ENCODE measurements around the gene TAC1. TPM values are rescaled to one million over a fixed set of nuclear protein-coding genes. Genes with fewer than 3 reads are reported as not detected.

TAC1 gene, protein sequence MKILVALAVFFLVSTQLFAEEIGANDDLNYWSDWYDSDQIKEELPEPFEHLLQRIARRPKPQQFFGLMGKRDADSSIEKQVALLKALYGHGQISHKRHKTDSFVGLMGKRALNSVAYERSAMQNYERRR
- total RNA-seq: 0.61 TPM
- 2.1 TPM for polyA plus RNA-seq
- long read RNA-seq, donor 1: 0 reads
- long read RNA-seq, donor 2: 0 reads
- long read RNA-seq, donor 3: 0 reads
- long read RNA-seq, donor 4, partial matches to known transcripts: 0 of 1 reads
- long read RNA-seq, donor 4, other reads (novel, unspliced or antisense): 0 of 1 reads
- long read RNA-seq, donor 5: 0 reads
- long read RNA-seq, donor 6: 0 reads
- long read RNA-seq, donor 7: 0 reads
- long read RNA-seq, donor 8: 0 reads
- long read RNA-seq, donor 9: 0 reads
- long read RNA-seq, donor 10: 0 reads

DNA sequence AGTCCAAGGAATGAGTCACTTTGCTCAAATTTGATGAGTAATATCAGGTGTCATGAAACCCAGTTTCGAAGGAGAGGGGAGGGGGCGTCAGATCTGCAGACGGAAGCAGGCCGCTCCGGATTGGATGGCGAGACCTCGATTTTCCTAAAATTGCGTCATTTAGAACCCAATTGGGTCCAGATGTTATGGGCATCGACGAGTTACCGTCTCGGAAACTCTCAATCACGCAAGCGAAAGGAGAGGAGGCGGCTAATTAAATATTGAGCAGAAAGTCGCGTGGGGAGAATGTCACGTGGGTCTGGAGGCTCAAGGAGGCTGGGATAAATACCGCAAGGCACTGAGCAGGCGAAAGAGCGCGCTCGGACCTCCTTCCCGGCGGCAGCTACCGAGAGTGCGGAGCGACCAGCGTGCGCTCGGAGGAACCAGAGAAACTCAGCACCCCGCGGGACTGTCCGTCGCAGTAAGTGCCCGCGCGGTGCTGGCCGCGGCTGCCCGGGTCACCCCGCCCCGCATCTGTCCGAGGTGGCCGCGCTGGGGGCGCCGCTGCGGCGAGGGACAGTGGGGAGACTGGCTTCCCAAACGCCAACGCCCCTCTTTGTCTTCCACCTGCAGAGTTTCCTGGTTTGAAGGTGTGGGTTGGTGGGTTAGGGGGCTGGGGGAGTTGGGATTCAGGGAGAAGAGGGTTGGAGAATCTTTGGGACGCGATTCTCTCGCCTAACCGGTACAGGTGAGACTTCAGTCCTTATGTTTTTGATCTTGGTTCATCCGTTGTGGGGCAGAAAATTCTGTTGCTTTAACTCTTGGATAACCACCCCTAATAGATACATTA, at the start of gene TAC1:
TSS of gene TAC1 (plus strand) at position 351 of the 829 bp plus-strand sequence. CDS start 527 bp downstream, outside the sequence.
- WGBS: 6% methylated on average over 57 of the region's 57 CpGs
- H3K4me1 ChIP-seq (ENCODE audit: control insufficient read depth in 2 of 2, insufficient read depth in 2 of 2, low read length in 2 of 2): no peaks in the 10 kb centered on the region
- H3K36me3 ChIP-seq (ENCODE audit: control insufficient read depth in 2 of 2, insufficient read depth in 2 of 2, low read length in 1 of 2): no peaks in the 10 kb centered on the region
- peaks cover 37 to 38% of the 10 kb centered on the region in 2 donors for H3K27me3 ChIP-seq (ENCODE audit: control insufficient read depth in 2 of 2, insufficient read depth in 1 of 2, low read length in 1 of 2)
- H3K27ac ChIP-seq (ENCODE audit: low read depth in 1 of 2, low read length in 1 of 2): no peak within 1 kb of the TSS
- no peak within 1 kb of the TSS for H3K4me3 ChIP-seq (ENCODE audit: low read length in 2 of 2)
- no peaks in the 10 kb centered on the region for H3K9me3 ChIP-seq (ENCODE audit: control insufficient read depth in 2 of 2, insufficient read depth in 1 of 2, low read length in 1 of 2)
- DNase-seq (ENCODE audit: low read depth in 6 of 9, low spot score in 9 of 9): no peak

DNA sequence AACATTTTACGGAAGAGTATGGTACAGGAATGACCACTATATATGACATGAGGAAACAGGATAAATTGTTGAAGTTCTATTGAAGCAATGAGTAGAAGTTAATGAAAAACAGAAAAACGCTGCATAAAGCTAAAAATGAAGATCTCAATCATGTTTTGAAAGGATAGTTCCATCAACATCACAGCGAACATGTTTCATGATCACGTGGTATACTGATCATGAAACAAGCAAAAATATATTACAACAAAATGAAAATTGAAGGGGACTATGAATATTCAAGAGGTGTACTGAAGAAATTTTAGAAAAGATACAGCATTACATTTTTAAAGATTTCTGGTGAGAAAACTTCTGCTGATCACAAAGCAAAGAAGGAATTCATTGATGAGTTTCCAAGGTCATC, 45.9 kb upstream of the TAC1 start:
- Histone ChIP-seq H3K27ac (ENCODE audit: low read depth in 1 of 2, low read length in 1 of 2) (no peak overlapping the region), H3K36me3 (ENCODE audit: control insufficient read depth in 2 of 2, insufficient read depth in 2 of 2, low read length in 1 of 2) (no peaks in the 10 kb centered on the region), H3K9me3 (ENCODE audit: control insufficient read depth in 2 of 2, insufficient read depth in 1 of 2, low read length in 1 of 2) (no peaks in the 10 kb centered on the region), H3K4me3 (ENCODE audit: low read length in 2 of 2) (no peak overlapping the region), H3K27me3 (ENCODE audit: control insufficient read depth in 2 of 2, insufficient read depth in 1 of 2, low read length in 1 of 2) (no peaks in the 10 kb centered on the region), H3K4me1 (ENCODE audit: control insufficient read depth in 2 of 2, insufficient read depth in 2 of 2, low read length in 2 of 2) (no peaks in the 10 kb centered on the region)
- DNase-seq (ENCODE audit: low read depth in 6 of 9, low spot score in 9 of 9): no peak
- whole genome bisulfite sequencing: 77% methylated on average over 4 of the region's 4 CpGs

DNA sequence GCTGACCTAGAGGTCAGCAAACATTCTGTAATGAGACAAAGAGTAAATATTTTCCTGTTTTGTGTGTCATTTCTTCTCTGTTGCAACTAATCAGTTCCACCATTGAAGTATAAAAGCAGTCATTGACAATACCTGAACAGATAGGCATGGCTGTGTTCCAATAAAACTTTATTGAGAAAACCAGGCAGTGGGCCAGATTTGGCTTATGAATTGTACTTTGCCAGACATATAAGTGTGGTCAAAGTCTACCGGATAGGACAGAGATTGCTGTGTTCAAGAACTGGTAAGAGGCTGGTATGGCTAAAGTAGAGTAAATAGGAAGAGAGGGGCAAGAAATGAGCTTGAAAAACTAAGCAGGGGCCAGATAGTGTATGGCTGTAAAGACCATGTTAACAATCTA, 38.3 kb upstream of the TAC1 start:
- no peak for DNase-seq (ENCODE audit: low read depth in 6 of 9, low spot score in 9 of 9)
- Histone ChIP-seq H3K27me3 (ENCODE audit: control insufficient read depth in 2 of 2, insufficient read depth in 1 of 2, low read length in 1 of 2) (no peaks in the 10 kb centered on the region), H3K4me3 (ENCODE audit: low read length in 2 of 2) (no peak overlapping the region), H3K36me3 (ENCODE audit: control insufficient read depth in 2 of 2, insufficient read depth in 2 of 2, low read length in 1 of 2) (no peaks in the 10 kb centered on the region), H3K4me1 (ENCODE audit: control insufficient read depth in 2 of 2, insufficient read depth in 2 of 2, low read length in 2 of 2) (no peaks in the 10 kb centered on the region), H3K27ac (ENCODE audit: low read depth in 1 of 2, low read length in 1 of 2) (no peak overlapping the region), H3K9me3 (ENCODE audit: control insufficient read depth in 2 of 2, insufficient read depth in 1 of 2, low read length in 1 of 2) (no peaks in the 10 kb centered on the region)
- 94% methylated on average over 1 of the region's 1 CpG for WGBS

DNA sequence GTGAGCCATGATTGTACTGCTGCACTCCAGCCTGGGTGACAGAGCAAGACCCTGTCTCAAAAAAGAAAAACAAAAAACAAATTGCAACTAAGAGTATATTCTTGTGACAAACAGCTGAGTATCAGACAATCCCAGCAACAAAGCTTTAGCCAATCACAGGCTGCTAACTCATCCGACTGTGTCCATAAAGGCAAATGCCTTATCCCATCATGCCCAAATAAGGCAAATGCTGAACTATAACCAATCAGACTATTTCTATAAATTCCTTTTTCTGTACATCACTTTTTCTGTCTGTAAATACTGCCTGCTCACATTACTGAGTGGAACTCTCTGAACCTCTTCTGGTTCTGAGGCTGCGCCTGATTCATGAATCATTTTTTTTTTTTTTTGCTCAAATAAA, 37.5 kb upstream of the TAC1 start:
- H3K27me3 ChIP-seq (ENCODE audit: control insufficient read depth in 2 of 2, insufficient read depth in 1 of 2, low read length in 1 of 2): no peaks in the 10 kb centered on the region
- no peak overlapping the region for H3K27ac ChIP-seq (ENCODE audit: low read depth in 1 of 2, low read length in 1 of 2)
- peaks cover 0 to 2% of the 10 kb centered on the region in 2 donors for H3K9me3 ChIP-seq (ENCODE audit: control insufficient read depth in 2 of 2, insufficient read depth in 1 of 2, low read length in 1 of 2)
- H3K36me3 ChIP-seq (ENCODE audit: control insufficient read depth in 2 of 2, insufficient read depth in 2 of 2, low read length in 1 of 2): no peaks in the 10 kb centered on the region
- DNase-seq (ENCODE audit: low read depth in 6 of 9, low spot score in 9 of 9): no peak
- H3K4me3 ChIP-seq (ENCODE audit: low read length in 2 of 2): no peak overlapping the region
- H3K4me1 ChIP-seq (ENCODE audit: control insufficient read depth in 2 of 2, insufficient read depth in 2 of 2, low read length in 2 of 2): no peaks in the 10 kb centered on the region
- WGBS: 97% methylated on average over 2 of the region's 2 CpGs

DNA sequence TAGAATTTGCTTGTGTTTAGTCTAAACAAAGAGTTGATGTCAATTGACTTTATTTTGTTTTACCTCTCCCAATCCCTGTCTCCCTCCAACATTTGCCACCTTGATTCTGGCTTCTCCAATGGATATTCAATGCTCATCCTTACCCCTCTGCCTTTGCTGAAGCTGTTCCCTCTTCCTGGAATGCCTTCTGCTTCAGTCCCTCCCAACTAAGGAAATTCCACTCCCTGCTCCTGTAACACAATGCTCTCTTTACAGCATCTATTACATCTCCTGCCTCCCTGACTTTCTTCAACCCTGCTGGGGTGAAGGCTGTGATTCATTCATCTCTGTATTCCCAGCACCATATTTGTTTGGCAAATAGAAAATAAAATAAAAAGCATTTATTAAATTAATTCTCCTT, 34.5 kb upstream of the TAC1 start:
- Histone ChIP-seq H3K4me1 (ENCODE audit: control insufficient read depth in 2 of 2, insufficient read depth in 2 of 2, low read length in 2 of 2) (no peaks in the 10 kb centered on the region), H3K36me3 (ENCODE audit: control insufficient read depth in 2 of 2, insufficient read depth in 2 of 2, low read length in 1 of 2) (no peaks in the 10 kb centered on the region), H3K27me3 (ENCODE audit: control insufficient read depth in 2 of 2, insufficient read depth in 1 of 2, low read length in 1 of 2) (no peaks in the 10 kb centered on the region)

DNA sequence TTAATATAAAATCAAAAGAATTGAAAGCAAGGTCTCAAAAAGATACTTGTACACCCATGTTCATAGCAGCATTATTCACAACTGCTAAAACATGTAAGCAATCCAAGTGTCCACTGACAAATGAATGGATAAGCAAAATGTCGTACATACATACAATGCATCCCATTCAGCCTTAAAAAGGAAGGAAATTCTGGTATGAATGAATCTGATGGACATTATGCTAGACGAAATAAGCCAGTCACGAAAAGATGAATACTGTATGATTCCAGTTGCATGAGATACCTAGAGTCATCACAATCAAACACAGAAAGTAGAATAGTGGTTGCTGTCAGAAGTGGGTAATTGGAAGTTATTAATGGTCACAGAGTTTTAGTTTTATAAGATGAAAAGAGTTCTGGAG, 9.5 kb upstream of the TAC1 start:
- Histone ChIP-seq H3K27me3 (ENCODE audit: control insufficient read depth in 2 of 2, insufficient read depth in 1 of 2, low read length in 1 of 2) (no peaks in the 10 kb centered on the region), H3K36me3 (ENCODE audit: control insufficient read depth in 2 of 2, insufficient read depth in 2 of 2, low read length in 1 of 2) (no peaks in the 10 kb centered on the region), H3K9me3 (ENCODE audit: control insufficient read depth in 2 of 2, insufficient read depth in 1 of 2, low read length in 1 of 2) (no peaks in the 10 kb centered on the region), H3K4me3 (ENCODE audit: low read length in 2 of 2) (no peak overlapping the region), H3K4me1 (ENCODE audit: control insufficient read depth in 2 of 2, insufficient read depth in 2 of 2, low read length in 2 of 2) (no peaks in the 10 kb centered on the region), H3K27ac (ENCODE audit: low read depth in 1 of 2, low read length in 1 of 2) (no peak overlapping the region)
- 89% methylated on average over 3 of the region's 3 CpGs for WGBS
- DNase-seq (ENCODE audit: low read depth in 6 of 9, low spot score in 9 of 9): no peak

More for the DNA sequence above, 34.5 kb upstream of the TAC1 start:
- Histone ChIP-seq H3K4me3 (ENCODE audit: low read length in 2 of 2) (no peak overlapping the region), H3K27ac (ENCODE audit: low read depth in 1 of 2, low read length in 1 of 2) (no peak overlapping the region), H3K9me3 (ENCODE audit: control insufficient read depth in 2 of 2, insufficient read depth in 1 of 2, low read length in 1 of 2) (peaks cover 0 to 12% of the 10 kb centered on the region in 2 donors)
- DNase-seq (ENCODE audit: low read depth in 6 of 9, low spot score in 9 of 9): no peak

DNA sequence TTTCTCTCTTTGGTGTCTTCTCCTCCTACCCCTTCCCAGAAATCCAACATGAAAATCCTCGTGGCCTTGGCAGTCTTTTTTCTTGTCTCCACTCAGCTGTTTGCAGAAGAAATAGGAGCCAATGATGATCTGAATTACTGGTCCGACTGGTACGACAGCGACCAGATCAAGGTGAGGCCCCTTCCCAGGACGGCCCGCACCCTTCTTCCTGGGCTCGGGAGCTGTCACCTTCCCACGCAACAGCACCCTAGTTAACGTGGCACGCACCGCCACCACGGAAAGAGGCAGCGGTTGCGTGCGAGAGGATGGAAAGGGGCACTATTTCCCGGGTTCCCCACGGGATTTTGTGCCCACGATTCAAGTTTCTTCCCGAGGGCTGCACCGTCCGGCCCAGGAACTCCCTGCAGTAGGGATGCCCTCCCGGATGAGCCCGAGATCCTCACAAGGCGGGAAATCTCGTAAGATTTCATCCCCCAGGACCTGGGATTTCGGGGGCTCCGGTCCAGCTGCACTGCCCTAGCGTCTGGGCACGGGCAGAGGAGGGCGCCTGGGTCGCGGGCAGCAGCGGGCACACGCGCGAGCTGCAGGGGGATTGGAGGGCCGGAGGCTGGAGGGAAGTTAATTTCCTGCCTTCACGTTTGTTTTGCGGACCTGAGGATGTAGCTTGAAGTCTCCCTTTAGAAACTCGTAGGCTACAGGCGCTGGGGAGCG, 834 bp downstream of the TAC1 start:
- 7% methylated on average over 42 of the region's 42 CpGs for WGBS
- H3K4me1 ChIP-seq (ENCODE audit: control insufficient read depth in 2 of 2, insufficient read depth in 2 of 2, low read length in 2 of 2): no peaks in the 10 kb centered on the region
- no peak overlapping the region for H3K4me3 ChIP-seq (ENCODE audit: low read length in 2 of 2)
- H3K27ac ChIP-seq (ENCODE audit: low read depth in 1 of 2, low read length in 1 of 2): no peak overlapping the region
- no peaks in the 10 kb centered on the region for H3K9me3 ChIP-seq (ENCODE audit: control insufficient read depth in 2 of 2, insufficient read depth in 1 of 2, low read length in 1 of 2)
- H3K27me3 ChIP-seq (ENCODE audit: control insufficient read depth in 2 of 2, insufficient read depth in 1 of 2, low read length in 1 of 2): peaks cover 37 to 38% of the 10 kb centered on the region in 2 donors
- no peak for DNase-seq (ENCODE audit: low read depth in 6 of 9, low spot score in 9 of 9)
- no peaks in the 10 kb centered on the region for H3K36me3 ChIP-seq (ENCODE audit: control insufficient read depth in 2 of 2, insufficient read depth in 2 of 2, low read length in 1 of 2)

DNA sequence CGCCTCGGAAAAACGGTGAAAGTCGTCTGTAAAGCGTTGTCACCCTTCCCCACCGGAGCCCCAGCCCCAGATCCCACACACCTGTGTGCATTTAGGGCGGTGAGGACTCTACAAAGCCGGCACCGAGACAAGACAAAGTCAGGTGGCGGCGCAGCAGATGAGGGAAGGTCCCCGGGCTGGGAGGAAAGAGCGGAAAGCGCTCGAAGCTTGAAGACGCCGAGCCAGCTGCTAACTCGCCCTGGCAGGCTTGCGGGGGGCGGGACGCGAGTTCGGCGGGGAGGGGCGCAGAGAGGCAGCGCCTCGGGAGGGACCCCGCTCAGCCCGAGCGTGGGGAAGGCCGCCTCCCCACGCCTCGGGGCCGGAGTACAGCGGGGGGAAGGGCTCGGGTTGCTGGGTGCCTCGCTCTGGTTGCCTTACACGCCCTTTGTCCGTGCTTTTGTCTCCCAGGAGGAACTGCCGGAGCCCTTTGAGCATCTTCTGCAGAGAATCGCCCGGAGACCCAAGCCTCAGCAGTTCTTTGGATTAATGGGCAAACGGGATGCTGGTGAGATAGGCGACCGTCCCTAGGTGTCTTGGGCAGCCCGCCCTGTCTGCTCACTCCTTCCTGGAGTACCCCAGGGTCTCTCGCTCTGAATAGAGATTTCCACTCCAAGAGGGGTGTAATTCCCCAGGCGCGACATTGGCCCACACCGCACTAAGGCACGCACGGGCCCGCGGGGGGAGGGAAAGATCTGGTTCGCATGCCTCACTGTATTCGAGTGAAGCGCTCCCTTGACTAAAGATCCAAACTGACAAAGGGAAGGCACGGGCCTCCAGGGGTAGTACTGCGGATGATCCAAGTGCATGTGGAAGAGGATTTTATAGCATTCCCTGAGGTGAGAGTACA, 1.6 kb downstream of the TAC1 start:
- no peaks in the 10 kb centered on the region for H3K36me3 ChIP-seq (ENCODE audit: control insufficient read depth in 2 of 2, insufficient read depth in 2 of 2, low read length in 1 of 2)
- no peak for DNase-seq (ENCODE audit: low read depth in 6 of 9, low spot score in 9 of 9)
- no peak overlapping the region for H3K27ac ChIP-seq (ENCODE audit: low read depth in 1 of 2, low read length in 1 of 2)
- H3K27me3 ChIP-seq (ENCODE audit: control insufficient read depth in 2 of 2, insufficient read depth in 1 of 2, low read length in 1 of 2): peaks cover 37 to 38% of the 10 kb centered on the region in 2 donors
- H3K4me3 ChIP-seq (ENCODE audit: low read length in 2 of 2): no peak overlapping the region
- H3K9me3 ChIP-seq (ENCODE audit: control insufficient read depth in 2 of 2, insufficient read depth in 1 of 2, low read length in 1 of 2): no peaks in the 10 kb centered on the region
- no peaks in the 10 kb centered on the region for H3K4me1 ChIP-seq (ENCODE audit: control insufficient read depth in 2 of 2, insufficient read depth in 2 of 2, low read length in 2 of 2)
- WGBS: 3% methylated on average over 59 of the region's 59 CpGs

Measured in thymus (tissue), 14 donors.